Measurements from ENCODE around the gene PNPLA8.

PNPLA8 gene

GRCh38 chr7:108464743-108465142, 61.2 kb downstream of the PNPLA8 start:
- TF ChIP-seq CTCF (IDR thresholded peaks at IDR 0.05), result no peak
- H3K27me3 ChIP-seq, result peaks cover 78% of the 10 kb centered on the region
- no peaks in the 10 kb centered on the region for H3K4me1 ChIP-seq (ENCODE audit: control insufficient read depth in 1 of 2, insufficient read depth in 1 of 2, low read depth in 1 of 2, low read length in 1 of 2)
- no peak overlapping the region for H3K4me3 ChIP-seq (ENCODE audit: low read depth in 1 of 2, low read length in 1 of 2)
- no peak overlapping the region for H3K27ac ChIP-seq
- H3K36me3 ChIP-seq, result no peaks in the 10 kb centered on the region
- H3K9me3 ChIP-seq, result no peaks in the 10 kb centered on the region

- no peaks in the 10 kb centered on the region for H3K4me1 ChIP-seq (ENCODE audit: control insufficient read depth in 1 of 2, insufficient read depth in 1 of 2, low read depth in 1 of 2, low read length in 1 of 2)
- no peak for TF ChIP-seq CTCF (IDR thresholded peaks at IDR 0.05)
- no peak overlapping the region for H3K4me3 ChIP-seq (ENCODE audit: low read depth in 1 of 2, low read length in 1 of 2)
- H3K9me3 ChIP-seq, result no peaks in the 10 kb centered on the region
- peaks cover 89% of the 10 kb centered on the region for H3K27me3 ChIP-seq
- H3K27ac ChIP-seq, result no peak overlapping the region
- H3K36me3 ChIP-seq, result no peaks in the 10 kb centered on the region
Observed at GRCh38 chr7:108463613-108464012, 62.3 kb downstream of the PNPLA8 start.

GRCh38 chr7:108461840-108462239, 64.1 kb downstream of the PNPLA8 start:
- H3K9me3 ChIP-seq, result no peaks in the 10 kb centered on the region
- no peaks in the 10 kb centered on the region for H3K36me3 ChIP-seq
- H3K27ac ChIP-seq, result no peak overlapping the region
- no peak overlapping the region for H3K4me3 ChIP-seq (ENCODE audit: low read depth in 1 of 2, low read length in 1 of 2)
- H3K4me1 ChIP-seq (ENCODE audit: control insufficient read depth in 1 of 2, insufficient read depth in 1 of 2, low read depth in 1 of 2, low read length in 1 of 2), result no peaks in the 10 kb centered on the region
- peaks cover 97% of the 10 kb centered on the region for H3K27me3 ChIP-seq
- TF ChIP-seq CTCF (IDR thresholded peaks at IDR 0.05), result no peak

GRCh38 chr7:108460964-108461363, 65.0 kb downstream of the PNPLA8 start:
- TF ChIP-seq CTCF (IDR thresholded peaks at IDR 0.05), result no peak
- Histone ChIP-seq H3K27ac (no peak overlapping the region), H3K4me3 (ENCODE audit: low read depth in 1 of 2, low read length in 1 of 2) (no peak overlapping the region), H3K36me3 (no peaks in the 10 kb centered on the region), H3K27me3 (peaks cover 97% of the 10 kb centered on the region), H3K9me3 (no peaks in the 10 kb centered on the region), H3K4me1 (ENCODE audit: control insufficient read depth in 1 of 2, insufficient read depth in 1 of 2, low read depth in 1 of 2, low read length in 1 of 2) (peaks cover 2 to 5% of the 10 kb centered on the region in 2 experiments)

GRCh38 chr7:108459922-108460551, 65.9 kb downstream of the PNPLA8 start:
- H3K4me1 ChIP-seq (ENCODE audit: control insufficient read depth in 1 of 2, insufficient read depth in 1 of 2, low read depth in 1 of 2, low read length in 1 of 2), result peaks cover 4 to 15% of the 10 kb centered on the region in 2 experiments
- no peaks in the 10 kb centered on the region for H3K36me3 ChIP-seq
- H3K4me3 ChIP-seq (ENCODE audit: low read depth in 1 of 2, low read length in 1 of 2), result no peak overlapping the region
- H3K27me3 ChIP-seq, result peaks cover 97% of the 10 kb centered on the region
- H3K27ac ChIP-seq, result no peak overlapping the region
- no peaks in the 10 kb centered on the region for H3K9me3 ChIP-seq
- TF ChIP-seq CTCF (IDR thresholded peaks at IDR 0.05), result no peak
